ENCODE data around the gene ATP1A3. TPM values are rescaled to one million over a fixed set of nuclear protein-coding genes. Genes with fewer than 3 reads are reported as not detected.

The ATP1A3 gene
- total RNA-seq, 4 donors from 2014 or later, result 0.19 to 0.42 TPM; not detected in 2

Other genes starting within 250 kb of the ATP1A3 start
- 100 to 1,000 TPM in 3 of 4 donors, 10 to 100 TPM in 1; 70.8 to 288 (median 176) TPM for gene CEACAM6, start 238.7 kb downstream of the ATP1A3 start, total RNA-seq
- gene CEACAM3, start 197.6 kb downstream of the ATP1A3 start, total RNA-seq, result 1 to 10 TPM in 2 of 4 donors, under 1 TPM in 2; 0.42 to 1.3 (median 0.99) TPM
- gene LYPD4, start 149.5 kb downstream of the ATP1A3 start, total RNA-seq, result not detected
- not detected for gene DMRTC2, start 149.2 kb downstream of the ATP1A3 start, total RNA-seq
- 1,000 to 10,000 TPM in 3 of 4 donors, 100 to 1,000 TPM in 1; 922 to 1,801 (median 1,460) TPM for gene RPS19, start 134.0 kb downstream of the ATP1A3 start, total RNA-seq
- 1 to 10 TPM in 2 of 4 donors, not detected in 2; 1.7 to 3.1 TPM for gene CD79A, start 117.0 kb downstream of the ATP1A3 start, total RNA-seq
- gene ARHGEF1, start 111.0 kb downstream of the ATP1A3 start, total RNA-seq, result 10 to 100 TPM; 31.0 to 59.5 (median 56.2) TPM
- not detected for gene ERFL, start 65.8 kb downstream of the ATP1A3 start, total RNA-seq
- gene RABAC1, start 34.9 kb downstream of the ATP1A3 start, total RNA-seq, result 100 to 1,000 TPM in 3 of 4 donors, 10 to 100 TPM in 1; 47.4 to 113 (median 103) TPM
- gene GRIK5, start 76.0 kb upstream of the ATP1A3 start, total RNA-seq, result 1 to 10 TPM in 1 of 4 donors, under 1 TPM in 3; 0.08 to 1.1 (median 0.37) TPM
- gene ZNF574, start 81.9 kb upstream of the ATP1A3 start, total RNA-seq, result 10 to 100 TPM; 13.2 to 24.3 (median 16.2) TPM
- under 1 TPM in 3 of 4 donors, not detected in 1; 0.18 to 0.67 (median 0.57) TPM for gene POU2F2, start 138.2 kb upstream of the ATP1A3 start, total RNA-seq
- gene DEDD2, start 223.4 kb upstream of the ATP1A3 start, total RNA-seq, result 10 to 100 TPM; 23.2 to 30.2 (median 27.8) TPM
- 1 to 10 TPM; 3.8 to 6.3 (median 4.0) TPM for gene ZNF526, start 226.1 kb upstream of the ATP1A3 start, total RNA-seq
- 10 to 100 TPM; 15.9 to 29.6 (median 26.5) TPM for gene GSK3A, start 248.4 kb upstream of the ATP1A3 start, total RNA-seq